Measurements from ENCODE around the gene S100Z. TPM values are rescaled to one million over a fixed set of nuclear protein-coding genes. Genes with fewer than 3 reads are reported as not detected.
A peak's percentile ranks its signal among the peaks of the same experiment; 100 is the strongest.

Gene S100Z
- total and polyA plus RNA-seq, 2 donors (not counting 1 experiment from before 2014, with no cell fraction given) = 1.0 to 2.4 TPM

- Mint-ChIP-seq H3K9me3 (ENCODE audit: insufficient read depth) (no peaks in the 10 kb centered on the region), H3K27me3 (peaks cover 1% of the 10 kb centered on the region), H3K4me1 (peaks cover 32% of the 10 kb centered on the region), H3K4me3 (peak overlapping the region; percentile 62), H3K27ac (peak overlapping the region; percentile 48)
- H3K36me3 ChIP-seq (replicated peaks in 1 of 2; ENCODE audit: control extremely low read depth in 1 of 2, control insufficient read depth in 1 of 2, extremely low read depth in 1 of 2, insufficient read depth in 2 of 2, low read length in 1 of 2) = no peaks in the 10 kb centered on the region
- ATAC-seq (ENCODE audit: low read depth) (no peak), DNase-seq (no peak)
- POLR2A ChIA-PET = no interaction called here
- H3K79me2 ChIP-seq (ENCODE audit: control insufficient read depth, insufficient read depth, low read length) = no peaks in the 10 kb centered on the region
- WGBS (ENCODE audit: insufficient coverage) = 86% methylated on average over 5 of the region's 8 CpGs
- TF ChIP-seq CTCF (IDR thresholded peaks at IDR 0.05) = no peak
- TF ChIP-seq EZH2 (IDR thresholded peaks at IDR 0.05; ENCODE audit: borderline replicate concordance, insufficient read depth, low read depth, low read length, poor library complexity, severe bottlenecking) = no peak
- H3K4me1 ChIP-seq (ENCODE audit: control insufficient read depth in 2 of 2, insufficient read depth in 2 of 2, low read length in 2 of 2) = peaks cover 23 to 34% of the 10 kb centered on the region in 2 donors
- no peaks in the 10 kb centered on the region for H3K27me3 ChIP-seq (replicated peaks in 1 of 4; ENCODE audit: control extremely low read depth in 1 of 4, control insufficient read depth in 3 of 4, insufficient read depth in 4 of 4, low read length in 3 of 4)
- no peak overlapping the region for H3K9ac ChIP-seq (ENCODE audit: low read length)
- no peak overlapping the region for H3K4me3 ChIP-seq (ENCODE audit: control extremely low read depth in 1 of 5, extremely low read depth in 1 of 5, insufficient read depth in 1 of 5, low read depth in 2 of 5, low read length in 4 of 5)
- CTCF ChIA-PET = no interaction called here
- H4K20me1 ChIP-seq (ENCODE audit: control insufficient read depth, insufficient read depth, low read length, poor library complexity, severe bottlenecking) = no peaks in the 10 kb centered on the region
- H3K27ac ChIP-seq (ENCODE audit: low read length in 2 of 2) = no peak overlapping the region
- peak overlapping the region; percentile 64 for H3K4me2 ChIP-seq (replicated peaks; ENCODE audit: low read depth, low read length, poor library complexity, severe bottlenecking)
- peak overlapping the region; percentile 52 for H2AFZ ChIP-seq (ENCODE audit: insufficient read depth, low read depth, low read length, poor library complexity, severe bottlenecking)
- H3K9me3 ChIP-seq (ENCODE audit: control extremely low read depth in 1 of 3, control insufficient read depth in 2 of 3, insufficient read depth in 1 of 3, low read length in 2 of 3) = peaks cover 0 to 9% (median 0%) of the 10 kb centered on the region in 3 donors
- intact Hi-C loops (cut with micrococcal nuclease) = no loop called here
Observed at GRCh38 chr5:76850543-76851145, 830 bp downstream of the S100Z start.

GRCh38 chr5:76851728-76852369 lies 2.0 kb downstream of the S100Z start:
- H3K9me3 Mint-ChIP-seq (ENCODE audit: insufficient read depth) = peaks cover 2% of the 10 kb centered on the region
- Histone ChIP-seq H3K79me2 (ENCODE audit: control insufficient read depth, insufficient read depth, low read length) (no peaks in the 10 kb centered on the region), H3K27me3 (replicated peaks in 1 of 4; ENCODE audit: control extremely low read depth in 1 of 4, control insufficient read depth in 3 of 4, insufficient read depth in 4 of 4, low read length in 3 of 4) (no peaks in the 10 kb centered on the region), H4K20me1 (ENCODE audit: control insufficient read depth, insufficient read depth, low read length, poor library complexity, severe bottlenecking) (no peaks in the 10 kb centered on the region), H3K4me1 (ENCODE audit: control insufficient read depth in 2 of 2, insufficient read depth in 2 of 2, low read length in 2 of 2) (peaks cover 35 to 47% of the 10 kb centered on the region in 2 donors), H2AFZ (ENCODE audit: insufficient read depth, low read depth, low read length, poor library complexity, severe bottlenecking) (peak overlapping the region; percentile 52), H3K4me3 (ENCODE audit: control extremely low read depth in 1 of 5, extremely low read depth in 1 of 5, insufficient read depth in 1 of 5, low read depth in 2 of 5, low read length in 4 of 5) (no peak overlapping the region), H3K27ac (ENCODE audit: low read length in 2 of 2) (peak overlapping the region in 1 of 2 donors; percentile 64), H3K9me3 (ENCODE audit: control extremely low read depth in 1 of 3, control insufficient read depth in 2 of 3, insufficient read depth in 1 of 3, low read length in 2 of 3) (peaks cover 0 to 9% (median 0%) of the 10 kb centered on the region in 3 donors), H3K9ac (ENCODE audit: low read length) (peak overlapping the region; percentile 40), H3K36me3 (replicated peaks in 1 of 2; ENCODE audit: control extremely low read depth in 1 of 2, control insufficient read depth in 1 of 2, extremely low read depth in 1 of 2, insufficient read depth in 2 of 2, low read length in 1 of 2) (no peaks in the 10 kb centered on the region), H3K4me2 (replicated peaks; ENCODE audit: low read depth, low read length, poor library complexity, severe bottlenecking) (peak overlapping the region; percentile 64)
- peaks cover 44% of the 10 kb centered on the region for H3K4me1 Mint-ChIP-seq
- ChIA-PET POLR2A (no interaction called here), CTCF (no interaction called here)
- peak overlapping the region; percentile 48 for H3K27ac Mint-ChIP-seq
- no peak for DNase-seq
- H3K4me3 Mint-ChIP-seq = peak overlapping the region; percentile 62
- WGBS (ENCODE audit: insufficient coverage) = 0% methylated on average over 3 of the region's 7 CpGs
- intact Hi-C loops (cut with micrococcal nuclease) = no loop called here
- ATAC-seq (ENCODE audit: low read depth) = no peak
- no peaks in the 10 kb centered on the region for H3K27me3 Mint-ChIP-seq
- TF ChIP-seq EZH2 (IDR thresholded peaks at IDR 0.05; ENCODE audit: borderline replicate concordance, insufficient read depth, low read depth, low read length, poor library complexity, severe bottlenecking) = no peak
- no peak for TF ChIP-seq CTCF (IDR thresholded peaks at IDR 0.05)
